BLaER1 (cell line): ENCODE results near the gene JADE2.

Source experiments
- H3K27ac ChIP-seq: shearing (Covaris generic); formaldehyde crosslinking; 2 replicates; pipeline ENCODE4 v1.8.1; 2022
- H3K27me3 ChIP-seq: shearing (Covaris generic); formaldehyde crosslinking; 2 replicates; pipeline ENCODE4 v1.8.1; 2022
- H3K36me3 ChIP-seq: shearing (Covaris generic); formaldehyde crosslinking; 2 replicates; pipeline ENCODE4 v1.8.1; 2022
- H3K4me1 ChIP-seq: shearing (Covaris generic); formaldehyde crosslinking; 2 replicates; pipeline ENCODE4 v1.8.1; 2022
- H3K4me2 ChIP-seq: shearing (Covaris generic); formaldehyde crosslinking; 2 replicates; pipeline ENCODE4 v1.8.1; 2022
- H3K4me3 ChIP-seq: shearing (Covaris generic); formaldehyde crosslinking; 2 replicates; pipeline ENCODE4 v1.8.1; 2022
- H3K9ac ChIP-seq: shearing (Covaris generic); formaldehyde crosslinking; 2 replicates; pipeline ENCODE4 v1.8.1; 2022
- H3K9me3 ChIP-seq: shearing (Covaris generic); formaldehyde crosslinking; 2 replicates; pipeline ENCODE4 v1.8.1; 2022
- H4K20me1 ChIP-seq: shearing (Covaris generic); formaldehyde crosslinking; 2 replicates; pipeline ENCODE4 v1.8.1; 2022
- Cebpa-rat ChIP-seq: shearing (Covaris generic); IDR thresholded peaks from 2 replicates; pipeline ENCODE4 v1.8.1; 2022

JADE2 gene

GRCh38 chr5:134539732-134540131, 14.3 kb downstream of the JADE2 start:
- TF ChIP-seq Cebpa-rat, result no peak
- no peaks in the 10 kb centered on the region for H3K27me3 ChIP-seq
- H3K4me3 ChIP-seq, result no peak overlapping the region
- peak overlapping the region; percentile 91 for H3K4me2 ChIP-seq
- H3K27ac ChIP-seq, result peak overlapping the region; percentile 18; the same call in 1 of the 2 replicates
- peaks cover 52% of the 10 kb centered on the region for H3K36me3 ChIP-seq
- H3K9me3 ChIP-seq, result no peaks in the 10 kb centered on the region
- peaks cover 50% of the 10 kb centered on the region for H4K20me1 ChIP-seq
- no peak overlapping the region for H3K9ac ChIP-seq
- H3K4me1 ChIP-seq, result peaks cover 87% of the 10 kb centered on the region

- no peaks in the 10 kb centered on the region for H3K27me3 ChIP-seq
- no peak for TF ChIP-seq Cebpa-rat
- H3K4me1 ChIP-seq, result peaks cover 87% of the 10 kb centered on the region
- H3K4me3 ChIP-seq, result peak overlapping the region; percentile 25; the same call in 1 of the 2 replicates
- H3K4me2 ChIP-seq, result peak overlapping the region; percentile 91
- H3K9ac ChIP-seq, result peak overlapping the region; percentile 38; the same call in 1 of the 2 replicates
- peaks cover 38% of the 10 kb centered on the region for H4K20me1 ChIP-seq
- no peaks in the 10 kb centered on the region for H3K9me3 ChIP-seq
- peaks cover 48% of the 10 kb centered on the region for H3K36me3 ChIP-seq
- H3K27ac ChIP-seq, result peak overlapping the region; percentile 78
These were observed 15.6 kb downstream of the JADE2 start for GRCh38 chr5:134540747-134541733.

- TF ChIP-seq Cebpa-rat, result no peak
- no peak overlapping the region for H3K9ac ChIP-seq
- H3K4me3 ChIP-seq, result no peak overlapping the region
- peak overlapping the region; percentile 91 for H3K4me2 ChIP-seq
- peak overlapping the region; percentile 78; the same call in 1 of the 2 replicates for H3K27ac ChIP-seq
- H3K9me3 ChIP-seq, result no peaks in the 10 kb centered on the region
- H4K20me1 ChIP-seq, result peaks cover 30% of the 10 kb centered on the region
- H3K36me3 ChIP-seq, result peaks cover 40% of the 10 kb centered on the region
- peaks cover 87% of the 10 kb centered on the region for H3K4me1 ChIP-seq
- no peaks in the 10 kb centered on the region for H3K27me3 ChIP-seq
These were observed 16.4 kb downstream of the JADE2 start for GRCh38 chr5:134541736-134542376.

- no peak for TF ChIP-seq Cebpa-rat
- Histone ChIP-seq H4K20me1 (peaks cover 17% of the 10 kb centered on the region; the same call in 1 of the 2 replicates), H3K9ac (peak overlapping the region; percentile 86), H3K27ac (peak overlapping the region; percentile 97), H3K27me3 (no peaks in the 10 kb centered on the region), H3K4me1 (peaks cover 97% of the 10 kb centered on the region), H3K4me2 (peak overlapping the region; percentile 91), H3K9me3 (no peaks in the 10 kb centered on the region), H3K4me3 (peak overlapping the region; percentile 55), H3K36me3 (peaks cover 35% of the 10 kb centered on the region)
These were observed 18.5 kb downstream of the JADE2 start for GRCh38 chr5:134543820-134544614.

- Histone ChIP-seq H3K9me3 (no peaks in the 10 kb centered on the region), H3K9ac (peak overlapping the region; percentile 86), H3K4me3 (peak overlapping the region; percentile 55), H3K27ac (peak overlapping the region; percentile 97), H3K4me1 (peaks cover 100% of the 10 kb centered on the region), H4K20me1 (peaks cover 8% of the 10 kb centered on the region; the same call in 1 of the 2 replicates), H3K27me3 (no peaks in the 10 kb centered on the region), H3K36me3 (peaks cover 27% of the 10 kb centered on the region; the same call in 1 of the 2 replicates), H3K4me2 (peak overlapping the region; percentile 91)
- TF ChIP-seq Cebpa-rat, result peak; percentile 39; the same call in 1 of the 2 replicates
These were observed 19.8 kb downstream of the JADE2 start for GRCh38 chr5:134545070-134545868.

GRCh38 chr5:134547066-134547465, 21.6 kb downstream of the JADE2 start:
- H4K20me1 ChIP-seq, result no peaks in the 10 kb centered on the region
- H3K4me3 ChIP-seq, result no peak overlapping the region
- peak overlapping the region; percentile 91 for H3K4me2 ChIP-seq
- H3K9me3 ChIP-seq, result no peaks in the 10 kb centered on the region
- TF ChIP-seq Cebpa-rat, result no peak
- H3K4me1 ChIP-seq, result peaks cover 100% of the 10 kb centered on the region
- no peaks in the 10 kb centered on the region for H3K27me3 ChIP-seq
- peak overlapping the region; percentile 86; the same call in 1 of the 2 replicates for H3K9ac ChIP-seq
- peaks cover 25% of the 10 kb centered on the region for H3K36me3 ChIP-seq
- peak overlapping the region; percentile 97 for H3K27ac ChIP-seq

- no peak for TF ChIP-seq Cebpa-rat
- H4K20me1 ChIP-seq, result no peaks in the 10 kb centered on the region
- no peaks in the 10 kb centered on the region for H3K9me3 ChIP-seq
- H3K27ac ChIP-seq, result peak overlapping the region; percentile 97
- H3K4me3 ChIP-seq, result no peak overlapping the region
- H3K9ac ChIP-seq, result 0 out of 2 replicates have a peak overlapping the region, but pooled peaks have one; percentile 86
- peak overlapping the region; percentile 91 for H3K4me2 ChIP-seq
- peaks cover 29% of the 10 kb centered on the region for H3K36me3 ChIP-seq
- peaks cover 100% of the 10 kb centered on the region for H3K4me1 ChIP-seq
- H3K27me3 ChIP-seq, result no peaks in the 10 kb centered on the region
These were observed 22.1 kb downstream of the JADE2 start for GRCh38 chr5:134547579-134547978.

- peaks cover 100% of the 10 kb centered on the region for H3K4me1 ChIP-seq
- H3K27ac ChIP-seq, result peak overlapping the region; percentile 97
- H3K4me3 ChIP-seq, result no peak overlapping the region
- no peaks in the 10 kb centered on the region for H3K27me3 ChIP-seq
- peak overlapping the region; percentile 53; the same call in 1 of the 2 replicates for H3K9ac ChIP-seq
- H4K20me1 ChIP-seq, result no peaks in the 10 kb centered on the region
- TF ChIP-seq Cebpa-rat, result no peak
- H3K9me3 ChIP-seq, result no peaks in the 10 kb centered on the region
- H3K36me3 ChIP-seq, result peaks cover 32% of the 10 kb centered on the region
- peak overlapping the region; percentile 91 for H3K4me2 ChIP-seq
These were observed 22.7 kb downstream of the JADE2 start for GRCh38 chr5:134547999-134548658.
